SK-MEL-5 (cell line): ENCODE data around the gene XRN1. TPM values are rescaled to one million over a fixed set of nuclear protein-coding genes. Genes with fewer than 3 reads are reported as not detected.

Experiments
- DNase-seq: peaks from one replicate; pipeline ENCODE4 v3.0.0-alpha.2; 2016; ENCODE audit warnings: low read depth, low spot score
- in situ Hi-C: cut with HindIII; loops from 2 replicates; pipeline ENCODE4 v1.10.0; 2016; ENCODE audit warnings: low sequenced_read_pairs, high pct_unique_total_duplicates, low pct_unique_long_range_greater_than_20kb
- small RNA-seq, 2 experiments: library from RNA; depleted of rRNA; stranded (forward); fragments of <200 nt; gene quantifications; one replicate each; pipeline ENCODE3, GENCODE V24; 2014
- total RNA-seq: library from RNA; depleted of rRNA; stranded (reverse); fragments of >200 nt; shearing (Covaris generic); gene quantifications from 2 replicates; pipeline ENCODE4 v1.2.3, GENCODE V29; 2014; rRNA removed

XRN1 gene
- total RNA-seq, 1 experiment from 2014 or later: 19.5 TPM

DNA sequence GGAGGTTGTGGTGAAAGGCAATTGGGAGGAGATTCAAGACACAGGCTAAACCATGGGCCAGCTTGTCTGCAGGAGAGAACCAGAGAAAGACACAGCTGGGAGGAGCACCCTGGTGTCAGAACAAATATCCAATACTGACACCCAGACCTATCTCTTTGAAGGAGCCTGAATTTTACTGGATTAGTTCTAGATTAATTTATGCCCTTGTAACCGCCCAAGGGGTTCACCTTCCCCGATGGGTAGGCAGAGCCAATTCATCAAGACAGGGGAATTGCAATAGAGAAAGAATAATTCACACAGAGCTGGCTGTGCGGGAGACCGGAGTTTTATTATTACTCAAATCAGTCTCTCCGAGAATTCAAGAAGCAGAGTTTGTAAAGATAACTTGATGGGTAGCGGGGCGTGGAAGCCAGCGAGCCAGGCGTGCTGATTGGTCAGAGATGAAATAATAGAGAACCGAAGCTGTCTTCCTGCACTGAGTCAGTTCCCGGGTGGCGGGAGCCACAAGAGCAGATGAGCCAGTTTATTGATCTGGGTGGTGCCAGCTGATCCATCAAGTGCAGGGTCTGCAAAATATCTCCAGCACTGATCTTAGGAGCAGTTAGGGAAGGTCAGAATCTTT lies 191.0 kb downstream of the XRN1 start:
- no peak for DNase-seq
- in situ Hi-C loops: no loop called here

Small RNA genes lying within 50 kb of the gene (small RNA-seq; reads per million reads assigned to genes)
- 0 reads per million in 2 experiments for gene RNU1-100P
- gene RNU6-1294P: 0 reads per million in 2 experiments

Other genes starting within 250 kb of the XRN1 start
- gene GK5, start 222.5 kb downstream of the XRN1 start, total RNA-seq: 17.6 and 18.6 TPM in 2 replicates
- gene ATR, start 130.7 kb upstream of the XRN1 start, total RNA-seq: 26.0 and 33.5 TPM in 2 replicates
- 7.4 and 10.5 TPM in 2 replicates for gene PLS1, start 148.4 kb upstream of the XRN1 start, total RNA-seq